Stimulated activated naive B cell treated with anti-CD40 and anti-IgM and Interleukin-4, amounts not matched to agents 10 μg/mL and 1 μg/mL and 100 μg/mL, for 72 hours (primary cell): ENCODE measurements around the gene SF3B6.

Source experiments
- ATAC-seq, 2 donors: fragments of 150-1000 bp; cut with Tn5 transposase; replicated peaks; 2 replicates each; pipeline ENCODE4 v1.10.0; 2021; ENCODE audit warnings: moderate library complexity in 1 of 2
- DNase-seq: peaks from one replicate; pipeline ENCODE4 v3.0.0; 2021
- H3K27ac Mint-ChIP-seq: one replicate; pipeline ENCODE4 v1.8.0; 2022; ENCODE audit warnings: mild to moderate bottlenecking, mixed read lengths
- H3K27me3 Mint-ChIP-seq, 2 donors: one replicate each; pipeline ENCODE4 v1.8.0; 2022; ENCODE audit warnings: mixed read lengths in 2 of 2
- H3K36me3 Mint-ChIP-seq, 2 donors: one replicate each; pipeline ENCODE4 v1.8.0; 2022; ENCODE audit warnings: mixed read lengths in 2 of 2, mild to moderate bottlenecking in 1 of 2
- H3K4me1 Mint-ChIP-seq, 2 donors: one replicate each; pipeline ENCODE4 v1.8.0; 2022; ENCODE audit warnings: mixed read lengths in 2 of 2, mild to moderate bottlenecking in 1 of 2
- H3K4me3 Mint-ChIP-seq, 2 donors: one replicate each; pipeline ENCODE4 v1.8.0; 2022; ENCODE audit warnings: mild to moderate bottlenecking in 2 of 2, mixed read lengths in 2 of 2, moderate library complexity in 1 of 2
- H3K9me3 Mint-ChIP-seq, 2 donors: one replicate each; pipeline ENCODE4 v1.8.0; 2022; ENCODE audit warnings: mixed read lengths in 2 of 2, mild to moderate bottlenecking in 1 of 2

Gene SF3B6

DNA sequence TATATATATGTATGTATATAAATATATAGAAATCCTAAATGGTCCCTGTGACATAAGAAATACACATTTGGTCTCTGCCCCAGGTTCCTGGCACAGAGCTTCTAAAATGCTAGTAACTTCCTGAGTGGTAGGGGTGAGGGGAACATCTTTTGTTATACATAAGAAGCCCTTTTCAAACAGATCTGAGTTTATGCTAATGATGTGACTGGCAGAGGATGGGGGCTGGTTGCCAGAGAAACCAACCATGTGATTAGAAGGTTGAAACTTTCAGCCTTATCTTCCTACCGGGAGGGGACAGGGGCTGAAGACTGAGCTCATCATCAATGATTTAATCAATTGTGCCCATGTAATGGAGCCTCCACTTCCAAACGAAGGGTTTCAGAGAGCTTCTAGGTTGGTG lies 49.9 kb downstream of the SF3B6 start:
- H3K36me3 Mint-ChIP-seq, result peaks cover 44 to 66% of the 10 kb centered on the region in 2 donors
- ATAC-seq (no peak), DNase-seq (no peak)
- H3K4me3 Mint-ChIP-seq, result no peak overlapping the region
- no peak overlapping the region for H3K27ac Mint-ChIP-seq
- H3K4me1 Mint-ChIP-seq, result peaks cover 2 to 4% of the 10 kb centered on the region in 2 donors
- H3K9me3 Mint-ChIP-seq, result no peaks in the 10 kb centered on the region
- no peaks in the 10 kb centered on the region for H3K27me3 Mint-ChIP-seq

DNA sequence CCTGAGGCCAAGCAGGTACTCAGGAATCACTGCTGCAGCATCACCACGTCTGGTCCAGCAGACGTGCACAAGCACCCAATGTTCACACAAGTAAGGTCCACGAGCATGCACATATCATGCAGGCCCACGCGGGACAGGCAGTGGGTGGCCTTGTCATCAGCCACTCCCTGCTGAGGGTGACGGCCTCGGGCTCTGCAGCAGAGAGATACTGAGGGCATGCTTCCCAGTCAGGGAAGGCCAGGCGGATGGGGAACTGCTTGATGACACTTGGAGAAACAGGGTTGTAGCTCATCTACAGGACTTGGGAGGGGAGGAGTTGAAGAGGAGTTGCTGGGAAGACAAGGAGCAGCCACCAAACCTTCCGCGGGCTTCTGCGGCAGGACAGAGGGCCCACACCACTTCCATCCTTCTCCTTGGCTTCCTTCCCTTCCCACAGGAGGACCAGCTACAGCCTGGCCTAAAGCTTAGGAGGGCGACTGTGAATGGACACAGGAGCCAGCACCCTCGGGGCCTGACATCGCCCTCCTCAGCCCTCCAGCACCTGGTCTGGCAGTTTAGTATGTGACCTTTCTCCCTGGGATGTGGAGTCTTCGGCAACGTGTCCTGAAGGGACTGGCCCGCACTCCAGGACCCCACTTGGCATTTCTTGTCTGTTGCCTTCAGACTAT lies 51.0 kb downstream of the SF3B6 start:
- no peak overlapping the region for H3K4me3 Mint-ChIP-seq
- no peaks in the 10 kb centered on the region for H3K27me3 Mint-ChIP-seq
- DNase-seq, result no peak
- H3K27ac Mint-ChIP-seq, result no peak overlapping the region
- no peak for ATAC-seq
- H3K36me3 Mint-ChIP-seq, result peaks cover 41 to 58% of the 10 kb centered on the region in 2 donors
- H3K9me3 Mint-ChIP-seq, result no peaks in the 10 kb centered on the region
- peaks cover 2 to 4% of the 10 kb centered on the region in 2 donors for H3K4me1 Mint-ChIP-seq

DNA sequence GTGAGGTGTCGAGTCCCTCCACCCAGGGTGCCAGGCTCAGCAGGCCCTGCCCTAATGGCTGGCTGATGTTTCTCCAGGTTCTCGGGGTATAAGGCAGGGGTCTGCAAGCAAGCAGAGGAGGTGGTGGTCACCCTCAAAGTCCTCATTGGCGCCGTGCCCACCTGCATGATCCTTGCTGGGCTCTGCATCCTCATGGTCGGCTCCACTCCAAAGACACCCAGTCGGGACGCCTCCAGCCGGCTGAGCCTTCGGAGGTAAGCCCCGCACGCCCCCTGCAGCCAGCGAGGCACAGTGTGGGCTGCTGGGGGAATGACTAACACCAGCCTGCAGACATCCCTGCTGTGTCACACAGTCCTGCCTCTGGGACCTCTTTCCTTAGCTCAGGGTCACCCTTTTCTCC lies 52.1 kb downstream of the SF3B6 start:
- Mint-ChIP-seq H3K27me3 (no peaks in the 10 kb centered on the region), H3K4me1 (peaks cover 0 to 4% of the 10 kb centered on the region in 2 donors), H3K4me3 (no peak overlapping the region), H3K36me3 (peaks cover 37 to 47% of the 10 kb centered on the region in 2 donors), H3K27ac (no peak overlapping the region), H3K9me3 (no peaks in the 10 kb centered on the region)
- DNase-seq (no peak), ATAC-seq (no peak)

DNA sequence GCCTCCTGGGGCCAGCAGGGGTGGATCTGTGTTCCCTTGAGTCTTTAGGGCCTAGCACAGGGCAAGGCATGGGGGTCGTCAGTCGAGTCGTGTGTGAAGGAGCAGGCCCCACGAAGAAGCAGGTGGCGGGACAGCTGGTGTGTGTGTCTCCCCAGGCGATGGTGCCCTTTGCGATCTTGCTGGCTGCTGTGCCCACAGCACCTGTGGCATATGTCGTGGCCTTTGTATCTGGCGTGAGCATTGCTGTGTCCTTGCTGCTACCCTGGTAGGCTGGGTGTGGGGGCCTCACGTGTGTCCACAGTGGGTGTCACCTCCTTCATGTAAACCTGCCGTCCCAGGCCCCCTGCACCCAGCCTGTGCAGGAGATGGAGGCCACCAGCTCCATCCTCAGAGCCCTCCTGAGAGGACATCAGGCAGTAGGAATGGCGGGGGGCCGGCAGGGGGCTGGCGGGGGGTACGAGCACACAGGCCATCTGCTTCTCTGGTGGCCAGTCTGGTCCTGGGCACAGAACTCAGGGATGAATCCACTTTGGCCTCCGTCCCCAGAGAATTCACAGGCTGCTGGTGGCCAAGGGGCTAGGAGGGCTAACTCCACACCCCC lies 53.1 kb downstream of the SF3B6 start:
- H3K4me3 Mint-ChIP-seq, result no peak overlapping the region
- peaks cover 33 to 38% of the 10 kb centered on the region in 2 donors for H3K36me3 Mint-ChIP-seq
- peak overlapping the region; percentile 90 for H3K27ac Mint-ChIP-seq
- ATAC-seq, result no peak
- no peak for DNase-seq
- H3K9me3 Mint-ChIP-seq, result no peaks in the 10 kb centered on the region
- no peaks in the 10 kb centered on the region for H3K27me3 Mint-ChIP-seq
- peaks cover 0 to 4% of the 10 kb centered on the region in 2 donors for H3K4me1 Mint-ChIP-seq

DNA sequence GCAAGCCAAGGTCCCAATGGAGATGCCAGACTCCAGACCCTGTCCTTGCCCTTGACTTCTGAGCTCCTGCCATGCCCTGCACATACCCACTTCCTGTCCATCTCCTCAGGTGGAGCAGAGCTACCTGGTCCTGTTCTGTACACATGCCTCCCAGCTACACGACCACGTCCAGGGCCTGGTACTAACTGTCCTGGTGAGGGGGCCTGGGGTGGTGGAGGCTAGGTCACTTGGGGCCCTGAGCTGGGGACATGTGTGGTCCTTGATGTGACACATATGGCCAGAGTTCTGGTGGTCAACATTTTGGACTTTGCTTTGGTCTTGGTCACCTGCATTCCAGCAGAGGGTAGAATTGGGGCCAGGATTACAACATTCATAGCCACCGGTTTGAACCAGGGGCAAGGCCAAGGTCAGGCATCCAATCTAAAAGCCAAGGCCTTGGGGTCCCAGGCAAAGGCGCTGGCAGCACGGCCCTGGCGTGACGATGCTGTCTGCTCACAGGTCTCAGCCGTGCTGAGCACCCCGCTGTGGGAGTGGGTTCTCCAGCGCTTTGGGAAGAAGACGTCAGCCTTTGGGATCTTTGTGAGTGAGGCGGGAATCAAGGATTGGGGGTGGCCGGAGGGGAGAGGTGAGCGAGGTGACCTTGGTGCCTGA lies 53.7 kb downstream of the SF3B6 start:
- H3K27ac Mint-ChIP-seq, result peak overlapping the region; percentile 90
- H3K4me1 Mint-ChIP-seq, result peaks cover 0 to 4% of the 10 kb centered on the region in 2 donors
- peaks cover 30 to 34% of the 10 kb centered on the region in 2 donors for H3K36me3 Mint-ChIP-seq
- ATAC-seq, result no peak
- no peak overlapping the region for H3K4me3 Mint-ChIP-seq
- no peak for DNase-seq
- H3K9me3 Mint-ChIP-seq, result no peaks in the 10 kb centered on the region
- no peaks in the 10 kb centered on the region for H3K27me3 Mint-ChIP-seq

DNA sequence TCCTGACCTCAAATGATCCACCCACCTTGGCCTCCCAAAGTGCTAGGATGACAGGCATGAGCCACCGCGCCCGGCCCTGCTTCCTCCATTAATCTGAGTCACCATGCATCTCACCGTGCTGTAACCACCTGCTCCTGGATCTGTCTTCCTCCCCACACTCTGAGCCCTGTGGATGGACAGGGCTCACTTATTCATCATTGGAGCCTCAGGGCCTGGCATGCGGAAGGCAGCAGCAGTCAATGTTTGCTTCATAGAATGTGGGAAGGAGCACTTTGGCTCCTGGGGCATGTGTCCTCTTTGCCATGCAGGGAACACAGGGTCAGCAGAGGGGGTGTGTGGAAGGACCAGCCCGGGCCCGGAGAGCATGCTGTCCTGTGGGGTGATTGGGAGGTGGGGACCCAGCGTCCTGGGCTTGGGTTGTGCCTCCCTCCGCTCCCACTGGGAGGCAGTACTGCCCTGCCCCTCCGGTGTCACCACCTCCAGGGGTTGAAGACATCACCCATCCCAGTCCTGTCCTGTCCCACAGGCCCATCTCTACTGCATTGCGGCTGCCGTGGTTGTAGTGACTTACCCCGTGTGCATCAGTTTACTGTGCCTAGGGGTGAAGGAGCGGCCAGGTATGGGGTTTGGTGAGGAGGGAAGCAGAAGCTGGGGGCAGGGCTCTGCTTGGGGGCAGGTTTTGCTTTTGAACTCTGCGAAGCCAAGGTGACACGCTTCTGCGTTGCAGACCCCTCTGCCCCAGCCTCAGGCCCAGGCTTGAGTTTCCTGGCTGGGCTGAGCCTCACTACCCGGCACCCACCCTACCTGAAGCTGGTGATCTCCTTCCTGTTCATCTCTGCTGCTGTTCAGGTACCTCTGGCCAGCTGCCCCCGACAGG lies 54.8 kb downstream of the SF3B6 start:
- ATAC-seq (peak; percentile 44 to 59), DNase-seq (no peak)
- no peaks in the 10 kb centered on the region for H3K9me3 Mint-ChIP-seq
- H3K27ac Mint-ChIP-seq, result no peak overlapping the region
- H3K4me3 Mint-ChIP-seq, result no peak overlapping the region
- no peaks in the 10 kb centered on the region for H3K27me3 Mint-ChIP-seq
- H3K4me1 Mint-ChIP-seq, result peaks cover 0 to 4% of the 10 kb centered on the region in 2 donors
- H3K36me3 Mint-ChIP-seq, result peaks cover 28 to 31% of the 10 kb centered on the region in 2 donors

DNA sequence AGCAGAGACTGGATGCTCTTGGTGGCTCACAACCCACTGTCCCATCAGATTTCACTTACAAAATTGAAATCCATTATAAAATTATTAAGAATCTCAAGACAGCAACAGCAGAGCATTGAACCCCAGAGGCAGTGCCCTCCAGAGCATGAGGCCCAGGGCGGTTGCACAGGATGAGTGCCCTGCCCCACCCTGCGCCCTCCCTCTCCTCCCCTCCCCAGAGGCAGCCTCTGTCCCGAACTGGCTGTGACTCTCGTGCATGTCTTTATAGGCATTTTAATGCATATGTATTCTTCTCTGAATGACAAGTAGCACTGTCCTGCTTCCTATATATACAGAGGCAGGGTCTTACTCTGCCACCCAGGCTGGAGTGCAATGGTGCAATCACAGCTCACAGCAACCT lies 55.9 kb downstream of the SF3B6 start:
- Mint-ChIP-seq H3K4me3 (no peak overlapping the region), H3K4me1 (peaks cover 0 to 4% of the 10 kb centered on the region in 2 donors), H3K36me3 (peaks cover 22 to 28% of the 10 kb centered on the region in 2 donors), H3K9me3 (no peaks in the 10 kb centered on the region), H3K27me3 (no peaks in the 10 kb centered on the region), H3K27ac (no peak overlapping the region)
- DNase-seq, result no peak
- ATAC-seq, result no peak

DNA sequence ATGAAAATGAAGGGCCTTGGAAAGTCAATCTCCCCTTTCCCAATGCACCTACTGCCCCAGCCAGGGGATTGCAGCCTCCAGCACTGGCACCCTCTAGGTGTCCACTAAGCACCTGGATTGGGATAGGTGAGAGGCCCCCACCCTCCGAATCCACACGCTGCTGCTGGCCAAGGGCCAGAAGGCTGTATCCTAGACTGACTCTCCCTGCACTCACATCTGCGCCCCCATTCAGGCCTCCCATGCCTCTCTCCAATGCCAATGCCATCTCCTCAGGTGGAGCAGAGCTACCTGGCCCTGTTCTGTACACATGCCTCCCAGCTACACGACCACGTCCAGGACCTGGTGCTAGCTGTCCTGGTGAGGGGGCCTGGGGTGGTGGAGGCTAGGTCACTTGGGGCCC lies 56.4 kb downstream of the SF3B6 start:
- ATAC-seq (no peak), DNase-seq (no peak)
- Mint-ChIP-seq H3K27me3 (no peaks in the 10 kb centered on the region), H3K9me3 (no peaks in the 10 kb centered on the region), H3K4me3 (no peak overlapping the region), H3K4me1 (peaks cover 0 to 4% of the 10 kb centered on the region in 2 donors), H3K27ac (no peak overlapping the region), H3K36me3 (peaks cover 18 to 24% of the 10 kb centered on the region in 2 donors)

DNA sequence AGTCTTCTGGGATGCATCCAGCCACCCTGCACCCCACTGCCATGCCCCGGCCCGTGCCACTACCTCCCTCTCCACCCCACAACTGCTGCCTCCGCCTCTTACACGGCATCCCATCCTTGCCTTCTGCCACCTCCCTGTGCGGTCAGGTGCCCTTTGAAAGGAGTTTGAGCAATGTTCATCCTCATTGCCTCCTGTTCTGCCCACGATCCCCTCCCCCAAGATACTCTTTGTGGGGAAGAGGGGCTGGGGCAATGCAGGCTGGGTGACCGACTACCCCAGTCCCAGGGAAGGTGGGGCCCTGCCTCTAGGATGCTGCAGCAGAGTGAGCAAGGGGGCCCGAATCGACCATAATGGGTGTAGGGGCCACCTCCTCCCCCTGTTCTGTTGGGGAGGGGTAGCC lies 57.9 kb downstream of the SF3B6 start:
- Mint-ChIP-seq H3K9me3 (no peaks in the 10 kb centered on the region), H3K27ac (no peak overlapping the region), H3K4me3 (no peak overlapping the region), H3K4me1 (no peaks in the 10 kb centered on the region), H3K36me3 (peaks cover 13 to 16% of the 10 kb centered on the region in 2 donors), H3K27me3 (no peaks in the 10 kb centered on the region)
- no peak for ATAC-seq
- no peak for DNase-seq

DNA sequence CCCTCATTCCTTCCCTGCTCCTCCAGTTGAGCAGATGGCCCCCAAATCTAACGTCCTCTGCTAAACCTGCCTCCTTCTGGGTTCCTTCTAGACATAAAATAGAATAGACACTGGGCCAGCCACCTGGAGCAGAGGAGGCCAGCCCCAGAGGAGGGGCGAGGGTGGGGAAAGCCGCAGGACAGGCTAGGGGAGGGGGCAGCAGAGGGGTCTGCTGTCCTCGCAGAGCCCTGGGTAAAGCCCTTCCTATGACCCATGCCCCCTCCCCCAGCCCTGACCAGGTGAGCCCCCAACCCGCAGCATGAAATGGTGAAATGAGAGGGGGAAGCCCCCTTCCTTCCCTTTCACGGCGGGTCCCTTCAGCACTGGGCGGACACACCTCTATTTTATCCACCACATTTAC lies 58.4 kb downstream of the SF3B6 start:
- Mint-ChIP-seq H3K27ac (no peak overlapping the region), H3K36me3 (peaks cover 8 to 11% of the 10 kb centered on the region in 2 donors), H3K4me1 (peaks cover 0 to 3% of the 10 kb centered on the region in 2 donors), H3K4me3 (no peak overlapping the region), H3K27me3 (peaks cover 0 to under 1% of the 10 kb centered on the region in 2 donors), H3K9me3 (no peaks in the 10 kb centered on the region)
- ATAC-seq (no peak), DNase-seq (no peak)
